GM19239 (cell line): ENCODE measurements around the gene FHIT.

ENCODE experiments used
- DNase-seq: peaks from one replicate; pipeline ENCODE4 v3.0.0; 2011; ENCODE audit warnings: low spot score; ENCODE audit not compliant: insufficient read length
- FAIRE-seq: peaks from 2 replicates; lab custom pipeline; 2011; peaks lifted over from hg19 to GRCh38; lab: Jason Lieb, UNC

The FHIT gene

GRCh38 chr3:60613769-60614303 lies 637.4 kb downstream of the FHIT start:
- no peak for DNase-seq
- FAIRE-seq, result no peak

- FAIRE-seq (no peak), DNase-seq (no peak)
Observed at GRCh38 chr3:60610441-60611112, 640.7 kb downstream of the FHIT start.

GRCh38 chr3:60609446-60609845 lies 641.8 kb downstream of the FHIT start:
- DNase-seq (no peak), FAIRE-seq (no peak)

GRCh38 chr3:60603860-60604259 lies 647.4 kb downstream of the FHIT start:
- DNase-seq, result no peak
- FAIRE-seq, result no peak

GRCh38 chr3:60600848-60601247 lies 650.4 kb downstream of the FHIT start:
- DNase-seq (no peak), FAIRE-seq (no peak)

- DNase-seq (no peak), FAIRE-seq (no peak)
Observed at GRCh38 chr3:60599586-60599985, 651.7 kb downstream of the FHIT start.

- DNase-seq (no peak), FAIRE-seq (no peak)
Observed at GRCh38 chr3:60598671-60599070, 652.6 kb downstream of the FHIT start.

GRCh38 chr3:60594025-60594424 lies 657.2 kb downstream of the FHIT start:
- DNase-seq (no peak), FAIRE-seq (no peak)

- DNase-seq, result no peak
Observed at GRCh38 chr3:60591267-60591666, 660.0 kb downstream of the FHIT start.

GRCh38 chr3:60588806-60589205 lies 662.4 kb downstream of the FHIT start:
- DNase-seq (no peak), FAIRE-seq (no peak)

More at GRCh38 chr3:60591267-60591666, 660.0 kb downstream of the FHIT start:
- FAIRE-seq, result no peak

GRCh38 chr3:60585918-60586317 lies 665.3 kb downstream of the FHIT start:
- DNase-seq (no peak), FAIRE-seq (no peak)

GRCh38 chr3:60584250-60584649 lies 667.0 kb downstream of the FHIT start:
- no peak for DNase-seq
- FAIRE-seq, result no peak

GRCh38 chr3:60582288-60582687 lies 669.0 kb downstream of the FHIT start:
- FAIRE-seq, result no peak
- DNase-seq, result no peak

- no peak for DNase-seq
- no peak for FAIRE-seq
Observed at GRCh38 chr3:60580809-60581208, 670.4 kb downstream of the FHIT start.

GRCh38 chr3:60579734-60580133 lies 671.5 kb downstream of the FHIT start:
- DNase-seq (no peak), FAIRE-seq (no peak)

GRCh38 chr3:60578936-60579335 lies 672.3 kb downstream of the FHIT start:
- FAIRE-seq (no peak), DNase-seq (no peak)

GRCh38 chr3:60577601-60578000 lies 673.7 kb downstream of the FHIT start:
- DNase-seq (no peak), FAIRE-seq (no peak)

- FAIRE-seq (no peak), DNase-seq (no peak)
Observed at GRCh38 chr3:60575718-60576272, 675.5 kb downstream of the FHIT start.

- DNase-seq (no peak), FAIRE-seq (no peak)
Observed at GRCh38 chr3:60574046-60574769, 677.0 kb downstream of the FHIT start.

GRCh38 chr3:60573494-60573893 lies 677.8 kb downstream of the FHIT start:
- DNase-seq (no peak), FAIRE-seq (no peak)

GRCh38 chr3:60571511-60571910 lies 679.7 kb downstream of the FHIT start:
- FAIRE-seq (no peak), DNase-seq (no peak)
